ENCODE data around the gene CRP.
"Not testable (repeated sequence)": the region's sequence is repeated elsewhere in the genome, so short reads cannot be mapped to it uniquely, and the experiment has no call there.

The CRP gene

DNA sequence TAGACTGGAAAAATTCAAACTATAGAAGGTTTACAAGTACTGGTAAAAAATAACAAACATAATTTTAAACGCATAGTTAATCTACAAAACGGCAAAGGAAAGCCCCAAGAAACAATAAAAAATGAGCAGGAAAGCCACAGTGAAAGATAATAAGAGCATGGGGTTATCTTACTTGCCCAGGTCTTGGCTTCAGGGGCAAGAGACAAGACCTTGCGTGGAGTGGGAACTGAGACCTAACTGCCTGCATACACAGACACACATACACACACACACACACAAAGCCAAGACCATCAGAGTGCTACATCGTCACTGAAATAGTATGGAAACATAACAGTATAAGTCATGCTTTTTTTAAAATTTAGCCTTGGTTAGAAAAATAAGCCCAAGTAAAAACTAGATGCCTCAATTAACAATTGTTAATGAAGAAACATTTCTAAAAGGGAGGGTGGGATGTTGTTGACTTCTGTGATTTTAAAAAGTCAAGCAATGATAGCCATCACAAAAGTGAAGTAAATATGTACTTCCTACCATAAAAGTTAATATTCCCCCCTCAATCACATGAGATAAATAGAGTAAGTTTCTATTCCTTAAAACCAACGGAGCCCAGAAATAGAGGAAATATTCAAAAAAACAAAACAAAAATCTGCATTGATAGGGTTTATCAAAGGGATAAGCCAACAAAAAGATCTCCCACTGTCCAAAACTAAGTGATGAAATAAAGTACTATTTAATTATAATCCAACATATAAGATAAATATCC lies 29.4 kb upstream of the CRP start:
- H3K4me3 ChIP-seq (ENCODE audit: low read length): no peak overlapping the region
- H3K9ac ChIP-seq (ENCODE audit: low read length): no peak overlapping the region
- H3K4me1 ChIP-seq (ENCODE audit: control insufficient read depth, insufficient read depth, low read length): peaks cover 6% of the 10 kb centered on the region
- no peak for DNase-seq (ENCODE audit: low read depth)
- no peaks in the 10 kb centered on the region for H3K36me3 ChIP-seq (ENCODE audit: control insufficient read depth, insufficient read depth, low read length, severe bottlenecking)
- H3K27me3 ChIP-seq (replicated peaks; ENCODE audit: control insufficient read depth, insufficient read depth, low read length): no peaks in the 10 kb centered on the region
- no peaks in the 10 kb centered on the region for H3K9me3 ChIP-seq (ENCODE audit: control insufficient read depth, low read length)

GRCh38 chr1:159737238-159737916 lies 23.0 kb upstream of the CRP start:
- Histone ChIP-seq H3K27me3 (replicated peaks; ENCODE audit: control insufficient read depth, insufficient read depth, low read length) (no peaks in the 10 kb centered on the region), H3K9me3 (ENCODE audit: control insufficient read depth, low read length) (no peaks in the 10 kb centered on the region), H3K36me3 (ENCODE audit: control insufficient read depth, insufficient read depth, low read length, severe bottlenecking) (no peaks in the 10 kb centered on the region), H3K4me3 (ENCODE audit: low read length) (no peak overlapping the region), H3K9ac (ENCODE audit: low read length) (no peak overlapping the region), H3K4me1 (ENCODE audit: control insufficient read depth, insufficient read depth, low read length) (no peaks in the 10 kb centered on the region)
- no peak for DNase-seq (ENCODE audit: low read depth)

- not testable (repeated sequence) for H3K4me3 ChIP-seq (ENCODE audit: low read length); H3K27me3 ChIP-seq (replicated peaks; ENCODE audit: control insufficient read depth, insufficient read depth, low read length); H3K9ac ChIP-seq (ENCODE audit: low read length); H3K9me3 ChIP-seq (ENCODE audit: control insufficient read depth, low read length); H3K4me1 ChIP-seq (ENCODE audit: control insufficient read depth, insufficient read depth, low read length); DNase-seq (ENCODE audit: low read depth); H3K36me3 ChIP-seq (ENCODE audit: control insufficient read depth, insufficient read depth, low read length, severe bottlenecking)
Observed at GRCh38 chr1:159723188-159723587, 8.8 kb upstream of the CRP start.

GRCh38 chr1:159719990-159720389 lies 5.6 kb upstream of the CRP start:
- Histone ChIP-seq H3K4me3 (ENCODE audit: low read length) (no peak overlapping the region), H3K27me3 (replicated peaks; ENCODE audit: control insufficient read depth, insufficient read depth, low read length) (no peaks in the 10 kb centered on the region), H3K36me3 (ENCODE audit: control insufficient read depth, insufficient read depth, low read length, severe bottlenecking) (no peaks in the 10 kb centered on the region), H3K4me1 (ENCODE audit: control insufficient read depth, insufficient read depth, low read length) (no peaks in the 10 kb centered on the region), H3K9ac (ENCODE audit: low read length) (no peak overlapping the region), H3K9me3 (ENCODE audit: control insufficient read depth, low read length) (peaks cover 10% of the 10 kb centered on the region)
- DNase-seq (ENCODE audit: low read depth): no peak

GRCh38 chr1:159715855-159716254 lies 1.5 kb upstream of the CRP start:
- H3K36me3 ChIP-seq (ENCODE audit: control insufficient read depth, insufficient read depth, low read length, severe bottlenecking): no peaks in the 10 kb centered on the region
- DNase-seq (ENCODE audit: low read depth): no peak
- H3K9ac ChIP-seq (ENCODE audit: low read length): no peak overlapping the region
- no peaks in the 10 kb centered on the region for H3K4me1 ChIP-seq (ENCODE audit: control insufficient read depth, insufficient read depth, low read length)
- no peaks in the 10 kb centered on the region for H3K9me3 ChIP-seq (ENCODE audit: control insufficient read depth, low read length)
- H3K4me3 ChIP-seq (ENCODE audit: low read length): no peak overlapping the region
- no peaks in the 10 kb centered on the region for H3K27me3 ChIP-seq (replicated peaks; ENCODE audit: control insufficient read depth, insufficient read depth, low read length)

GRCh38 chr1:159712080-159712479 lies 2.3 kb downstream of the CRP start:
- no peaks in the 10 kb centered on the region for H3K9me3 ChIP-seq (ENCODE audit: control insufficient read depth, low read length)
- no peaks in the 10 kb centered on the region for H3K27me3 ChIP-seq (replicated peaks; ENCODE audit: control insufficient read depth, insufficient read depth, low read length)
- no peaks in the 10 kb centered on the region for H3K4me1 ChIP-seq (ENCODE audit: control insufficient read depth, insufficient read depth, low read length)
- no peak overlapping the region for H3K9ac ChIP-seq (ENCODE audit: low read length)
- no peak for DNase-seq (ENCODE audit: low read depth)
- no peak overlapping the region for H3K4me3 ChIP-seq (ENCODE audit: low read length)
- no peaks in the 10 kb centered on the region for H3K36me3 ChIP-seq (ENCODE audit: control insufficient read depth, insufficient read depth, low read length, severe bottlenecking)

DNA sequence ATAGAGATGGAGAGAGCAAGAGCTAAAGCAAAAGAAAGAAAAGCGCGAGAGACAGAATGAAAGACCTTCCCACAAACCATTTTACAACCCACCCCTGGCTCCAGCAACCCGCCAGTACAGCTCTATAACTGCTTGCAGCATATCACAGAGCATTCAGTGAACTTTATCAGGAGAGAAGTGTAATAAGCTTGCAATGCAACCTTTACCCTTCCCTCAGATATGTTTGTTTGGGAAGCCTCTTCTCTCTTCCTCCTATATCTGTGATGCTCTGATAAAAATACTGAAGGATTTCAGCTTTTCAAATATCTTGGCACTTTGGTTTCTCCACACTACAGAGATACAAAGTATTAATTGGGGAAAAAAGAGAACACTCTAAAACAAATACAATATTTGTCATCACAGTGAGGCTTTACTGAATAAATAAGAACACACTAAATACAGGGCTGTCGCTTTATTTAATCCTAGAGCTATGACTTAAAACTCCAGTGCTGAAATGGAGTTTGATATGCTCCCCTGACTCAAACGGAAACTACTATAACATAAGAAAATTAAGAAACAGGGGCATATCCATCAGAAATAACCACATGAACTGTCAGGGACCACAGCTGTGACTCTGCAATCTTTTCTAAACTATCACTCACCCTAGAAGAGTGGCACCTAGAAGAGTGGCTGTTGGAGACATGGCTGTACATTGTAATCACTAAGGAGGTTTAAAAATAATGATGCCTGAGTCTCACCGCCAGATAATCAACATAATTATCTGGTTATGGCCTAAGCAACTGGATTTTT lies 6.7 kb downstream of the CRP start:
- Histone ChIP-seq H3K27me3 (replicated peaks; ENCODE audit: control insufficient read depth, insufficient read depth, low read length) (peaks cover 5% of the 10 kb centered on the region), H3K36me3 (ENCODE audit: control insufficient read depth, insufficient read depth, low read length, severe bottlenecking) (no peaks in the 10 kb centered on the region), H3K9ac (ENCODE audit: low read length) (no peak overlapping the region), H3K4me3 (ENCODE audit: low read length) (no peak overlapping the region), H3K4me1 (ENCODE audit: control insufficient read depth, insufficient read depth, low read length) (no peaks in the 10 kb centered on the region), H3K9me3 (ENCODE audit: control insufficient read depth, low read length) (no peaks in the 10 kb centered on the region)
- DNase-seq (ENCODE audit: low read depth): no peak

- H3K36me3 ChIP-seq (ENCODE audit: control insufficient read depth, insufficient read depth, low read length, severe bottlenecking): no peaks in the 10 kb centered on the region
- H3K9ac ChIP-seq (ENCODE audit: low read length): no peak overlapping the region
- H3K9me3 ChIP-seq (ENCODE audit: control insufficient read depth, low read length): no peaks in the 10 kb centered on the region
- H3K4me1 ChIP-seq (ENCODE audit: control insufficient read depth, insufficient read depth, low read length): no peaks in the 10 kb centered on the region
- no peak for DNase-seq (ENCODE audit: low read depth)
- no peak overlapping the region for H3K4me3 ChIP-seq (ENCODE audit: low read length)
- peaks cover 5% of the 10 kb centered on the region for H3K27me3 ChIP-seq (replicated peaks; ENCODE audit: control insufficient read depth, insufficient read depth, low read length)
Observed at GRCh38 chr1:159705904-159706256, 8.5 kb downstream of the CRP start.

DNA sequence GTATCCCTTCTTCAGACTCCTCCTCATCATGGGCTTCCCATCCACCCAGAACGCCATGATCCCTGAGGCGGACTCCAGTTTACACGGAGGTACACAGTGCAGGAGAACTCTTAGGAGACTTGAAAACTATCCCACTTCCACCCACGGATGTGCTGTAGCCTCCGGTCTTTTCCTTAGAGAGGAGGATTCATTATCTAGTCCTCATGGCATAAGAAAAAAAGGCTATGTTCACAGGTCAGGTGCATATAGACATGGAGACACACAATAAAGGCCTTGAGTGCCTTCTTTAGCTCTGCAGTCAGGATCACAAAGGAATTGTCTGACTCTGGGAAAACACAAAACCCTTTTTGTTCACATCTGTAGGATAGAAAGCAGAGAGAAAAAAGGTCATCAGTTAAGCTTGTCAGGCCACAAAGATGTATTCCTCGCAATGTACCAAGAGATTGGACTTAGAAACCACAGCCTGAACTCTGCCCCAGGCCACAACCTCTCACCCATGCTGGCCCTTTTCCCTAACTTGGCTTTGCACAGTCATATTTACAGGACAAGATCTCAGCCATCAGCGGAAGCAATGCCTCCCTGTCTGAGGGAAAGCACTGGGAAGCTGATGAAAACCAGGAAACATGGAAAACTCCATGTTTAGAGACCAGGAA lies 9.0 kb downstream of the CRP start:
- no peaks in the 10 kb centered on the region for H3K9me3 ChIP-seq (ENCODE audit: control insufficient read depth, low read length)
- H3K36me3 ChIP-seq (ENCODE audit: control insufficient read depth, insufficient read depth, low read length, severe bottlenecking): no peaks in the 10 kb centered on the region
- H3K9ac ChIP-seq (ENCODE audit: low read length): no peak overlapping the region
- no peaks in the 10 kb centered on the region for H3K4me1 ChIP-seq (ENCODE audit: control insufficient read depth, insufficient read depth, low read length)
- peaks cover 5% of the 10 kb centered on the region for H3K27me3 ChIP-seq (replicated peaks; ENCODE audit: control insufficient read depth, insufficient read depth, low read length)
- no peak overlapping the region for H3K4me3 ChIP-seq (ENCODE audit: low read length)
- DNase-seq (ENCODE audit: low read depth): no peak

DNA sequence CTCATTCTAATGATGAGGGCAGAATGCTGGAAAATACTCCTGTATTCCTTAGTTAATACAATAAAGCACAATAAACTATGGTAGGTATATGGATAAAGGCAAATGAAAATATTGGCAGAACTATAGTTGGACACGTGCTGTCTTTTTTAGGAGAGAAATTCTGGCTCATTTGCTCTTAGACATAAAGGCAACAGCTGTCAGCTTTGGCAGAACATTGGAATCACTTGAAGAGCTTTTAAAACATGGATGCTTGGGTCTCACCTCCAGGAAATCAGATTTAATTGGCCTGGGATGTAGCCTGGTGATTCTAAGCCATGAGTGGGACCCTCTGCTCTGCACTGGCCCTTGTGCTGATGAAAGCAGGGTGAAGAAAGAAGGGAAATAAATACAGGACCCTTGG lies 9.9 kb downstream of the CRP start:
- H3K27me3 ChIP-seq (replicated peaks; ENCODE audit: control insufficient read depth, insufficient read depth, low read length): peaks cover 5% of the 10 kb centered on the region
- DNase-seq (ENCODE audit: low read depth): no peak
- no peak overlapping the region for H3K9ac ChIP-seq (ENCODE audit: low read length)
- H3K4me1 ChIP-seq (ENCODE audit: control insufficient read depth, insufficient read depth, low read length): no peaks in the 10 kb centered on the region
- H3K36me3 ChIP-seq (ENCODE audit: control insufficient read depth, insufficient read depth, low read length, severe bottlenecking): no peaks in the 10 kb centered on the region
- no peaks in the 10 kb centered on the region for H3K9me3 ChIP-seq (ENCODE audit: control insufficient read depth, low read length)
- no peak overlapping the region for H3K4me3 ChIP-seq (ENCODE audit: low read length)

- H3K4me1 ChIP-seq (ENCODE audit: control insufficient read depth, insufficient read depth, low read length): no peaks in the 10 kb centered on the region
- H3K36me3 ChIP-seq (ENCODE audit: control insufficient read depth, insufficient read depth, low read length, severe bottlenecking): no peaks in the 10 kb centered on the region
- no peaks in the 10 kb centered on the region for H3K9me3 ChIP-seq (ENCODE audit: control insufficient read depth, low read length)
- H3K9ac ChIP-seq (ENCODE audit: low read length): no peak overlapping the region
- DNase-seq (ENCODE audit: low read depth): no peak
- no peak overlapping the region for H3K4me3 ChIP-seq (ENCODE audit: low read length)
- H3K27me3 ChIP-seq (replicated peaks; ENCODE audit: control insufficient read depth, insufficient read depth, low read length): peaks cover 8% of the 10 kb centered on the region
Observed at GRCh38 chr1:159700312-159700711, 14.1 kb downstream of the CRP start.
